Breast epithelium (tissue), 3 donors: ENCODE results near the gene SHROOM3.

Experiments used
- POLR2A ChIP-seq: fragments of 450-650 bp; IDR thresholded peaks from one replicate; pipeline ENCODE4 v1.6.1; 2016; ENCODE audit warnings: antibody characterized with exemption, mild to moderate bottlenecking, moderate library complexity
- POLR2AphosphoS5 ChIP-seq, 3 donors: sonication (generic); formaldehyde crosslinking; IDR thresholded peaks; one replicate each; pipeline ENCODE4 v1.6.1; 2017; ENCODE audit warnings: antibody characterized with exemption in 3 of 3

DNA sequence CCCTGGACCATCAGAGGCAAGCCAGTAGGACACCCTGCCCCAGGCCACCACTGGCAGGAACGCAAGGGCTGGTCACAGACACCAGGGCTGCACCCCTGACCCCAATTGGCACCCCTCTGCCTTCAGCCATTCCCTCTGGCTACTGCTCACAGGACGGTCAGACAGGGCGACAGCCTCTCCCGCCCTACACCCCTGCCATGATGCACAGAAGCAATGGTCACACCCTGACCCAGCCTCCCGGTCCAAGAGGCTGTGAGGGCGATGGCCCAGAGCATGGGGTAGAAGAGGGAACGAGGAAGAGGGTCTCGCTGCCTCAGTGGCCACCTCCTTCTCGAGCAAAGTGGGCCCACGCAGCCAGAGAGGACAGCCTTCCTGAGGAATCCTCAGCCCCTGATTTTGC lies 319.4 kb downstream of the SHROOM3 start:
- no peak for TF ChIP-seq POLR2AphosphoS5 (IDR thresholded peaks at IDR 0.05)
- no peak for TF ChIP-seq POLR2A
